Naive B cell (primary cell): ENCODE data around the gene EFNB1. TPM values are rescaled to one million over a fixed set of nuclear protein-coding genes. Genes with fewer than 3 reads are reported as not detected.

Source experiments
- ATAC-seq, 2 donors: fragments of 150-1000 bp; cut with Tn5 transposase; 2 replicates each; pipeline ENCODE4 v1.10.0; 2021; ENCODE audit warnings: low read depth in 2 of 2, mild to moderate bottlenecking in 2 of 2, moderate library complexity in 2 of 2
- DNase-seq: peaks from one replicate; pipeline ENCODE4 v3.0.0; 2022
- H3K27ac Mint-ChIP-seq, 6 donors: one replicate each; pipeline ENCODE4 v1.8.0; 2020 to 2022; ENCODE audit warnings: mild to moderate bottlenecking in 6 of 6, mixed read lengths in 6 of 6, moderate library complexity in 5 of 6, inconsistent platforms in 2 of 6
- H3K27me3 Mint-ChIP-seq, 3 donors: one replicate each; pipeline ENCODE4 v1.8.0; 2021 to 2022; ENCODE audit warnings: mixed read lengths in 3 of 3, mild to moderate bottlenecking in 1 of 3
- H3K36me3 Mint-ChIP-seq, 2 donors: one replicate each; pipeline ENCODE4 v1.8.0; 2020 to 2022; ENCODE audit warnings: mixed read lengths in 2 of 2, inconsistent platforms in 1 of 2, mild to moderate bottlenecking in 1 of 2
- H3K4me1 Mint-ChIP-seq, 3 donors: one replicate each; pipeline ENCODE4 v1.8.0; 2020 to 2022; ENCODE audit warnings: mixed read lengths in 3 of 3, inconsistent platforms in 1 of 3, mild to moderate bottlenecking in 1 of 3, moderate library complexity in 1 of 3
- H3K4me3 Mint-ChIP-seq, 8 donors: one replicate each; pipeline ENCODE4 v1.8.0; 2020 to 2022; ENCODE audit warnings: mild to moderate bottlenecking in 8 of 8, mixed read lengths in 8 of 8, moderate library complexity in 8 of 8, inconsistent platforms in 2 of 8
- H3K9me3 Mint-ChIP-seq, 7 donors: one replicate each; pipeline ENCODE4 v1.8.0; 2020 to 2022; ENCODE audit warnings: mixed read lengths in 7 of 7, mild to moderate bottlenecking in 5 of 7, inconsistent platforms in 2 of 7, moderate library complexity in 1 of 7
- polyA plus RNA-seq, 6 donors: library from polyadenylated mRNA; unstranded; fragments of 300-500 nt; fragmentation: Illumina TruSeq; gene quantifications; one replicate each; pipeline ENCODE4 v1.2.3, GENCODE V29; 2021; ENCODE audit warnings: low read depth in 6 of 6

The EFNB1 gene
- polyA plus RNA-seq, 6 donors from 2014 or later: 1.3 to 2.6 (median 2.2) TPM; not detected in 1

GRCh38 chrX:68867458-68868112, 38.8 kb downstream of the EFNB1 start:
- Mint-ChIP-seq H3K4me3 (no peak overlapping the region), H3K27me3 (no peaks in the 10 kb centered on the region), H3K9me3 (no peaks in the 10 kb centered on the region), H3K36me3 (no peaks in the 10 kb centered on the region), H3K4me1 (peaks cover 0 to 5% (median 3%) of the 10 kb centered on the region in 3 donors), H3K27ac (no peak overlapping the region)
- DNase-seq (no peak), ATAC-seq (no peak)

- no peak for DNase-seq
- Mint-ChIP-seq H3K27ac (peak overlapping the region in 1 of 6 donors; percentile 78), H3K4me3 (no peak overlapping the region), H3K4me1 (peaks cover 0 to 5% (median 3%) of the 10 kb centered on the region in 3 donors), H3K27me3 (no peaks in the 10 kb centered on the region), H3K36me3 (no peaks in the 10 kb centered on the region), H3K9me3 (no peaks in the 10 kb centered on the region)
- no peak for ATAC-seq
Observed at GRCh38 chrX:68868316-68868715, 39.5 kb downstream of the EFNB1 start.

- no peak overlapping the region for H3K4me3 Mint-ChIP-seq
- H3K27me3 Mint-ChIP-seq: peaks cover 0 to 6% (median 0%) of the 10 kb centered on the region in 3 donors
- peaks cover 0 to 5% (median 3%) of the 10 kb centered on the region in 3 donors for H3K4me1 Mint-ChIP-seq
- ATAC-seq: no peak
- no peaks in the 10 kb centered on the region for H3K36me3 Mint-ChIP-seq
- H3K27ac Mint-ChIP-seq: no peak overlapping the region
- no peak for DNase-seq
- no peaks in the 10 kb centered on the region for H3K9me3 Mint-ChIP-seq
Observed at GRCh38 chrX:68868902-68869800, 40.3 kb downstream of the EFNB1 start.

- no peak overlapping the region for H3K4me3 Mint-ChIP-seq
- H3K27me3 Mint-ChIP-seq: peaks cover 0 to 12% (median 0%) of the 10 kb centered on the region in 3 donors
- H3K4me1 Mint-ChIP-seq: peaks cover 0 to 5% (median 3%) of the 10 kb centered on the region in 3 donors
- H3K36me3 Mint-ChIP-seq: no peaks in the 10 kb centered on the region
- no peak overlapping the region for H3K27ac Mint-ChIP-seq
- ATAC-seq (no peak), DNase-seq (no peak)
- H3K9me3 Mint-ChIP-seq: no peaks in the 10 kb centered on the region
Observed at GRCh38 chrX:68870357-68870756, 41.5 kb downstream of the EFNB1 start.

- ATAC-seq (no peak), DNase-seq (no peak)
- H3K27ac Mint-ChIP-seq: no peak overlapping the region
- H3K4me3 Mint-ChIP-seq: no peak overlapping the region
- H3K36me3 Mint-ChIP-seq: no peaks in the 10 kb centered on the region
- H3K9me3 Mint-ChIP-seq: no peaks in the 10 kb centered on the region
- H3K4me1 Mint-ChIP-seq: peaks cover 0 to 5% (median 3%) of the 10 kb centered on the region in 3 donors
- peaks cover 0 to 16% (median 0%) of the 10 kb centered on the region in 3 donors for H3K27me3 Mint-ChIP-seq
Observed at GRCh38 chrX:68872171-68872570, 43.4 kb downstream of the EFNB1 start.

- no peak overlapping the region for H3K27ac Mint-ChIP-seq
- DNase-seq (no peak), ATAC-seq (no peak)
- no peaks in the 10 kb centered on the region for H3K9me3 Mint-ChIP-seq
- H3K27me3 Mint-ChIP-seq: peaks cover 0 to 16% (median 0%) of the 10 kb centered on the region in 3 donors
- peaks cover 0 to 2% (median 0%) of the 10 kb centered on the region in 3 donors for H3K4me1 Mint-ChIP-seq
- no peak overlapping the region for H3K4me3 Mint-ChIP-seq
- H3K36me3 Mint-ChIP-seq: no peaks in the 10 kb centered on the region
Observed at GRCh38 chrX:68874076-68874475, 45.3 kb downstream of the EFNB1 start.

- no peaks in the 10 kb centered on the region for H3K9me3 Mint-ChIP-seq
Observed at GRCh38 chrX:68876731-68877130, 47.9 kb downstream of the EFNB1 start.

GRCh38 chrX:68877606-68878005, 48.8 kb downstream of the EFNB1 start:
- no peaks in the 10 kb centered on the region for H3K4me1 Mint-ChIP-seq

More at GRCh38 chrX:68876731-68877130, 47.9 kb downstream of the EFNB1 start:
- no peaks in the 10 kb centered on the region for H3K4me1 Mint-ChIP-seq
- no peak for ATAC-seq
- H3K4me3 Mint-ChIP-seq: no peak overlapping the region
- H3K36me3 Mint-ChIP-seq: no peaks in the 10 kb centered on the region
- peaks cover 0 to 16% (median 0%) of the 10 kb centered on the region in 3 donors for H3K27me3 Mint-ChIP-seq
- DNase-seq: no peak
- H3K27ac Mint-ChIP-seq: no peak overlapping the region

GRCh38 chrX:68878977-68879645, 50.3 kb downstream of the EFNB1 start:
- no peak overlapping the region for H3K4me3 Mint-ChIP-seq
- H3K27me3 Mint-ChIP-seq: peaks cover 0 to 10% (median 4%) of the 10 kb centered on the region in 3 donors
- no peak overlapping the region for H3K27ac Mint-ChIP-seq

More at GRCh38 chrX:68877606-68878005, 48.8 kb downstream of the EFNB1 start:
- DNase-seq (no peak), ATAC-seq (no peak)
- Mint-ChIP-seq H3K27ac (no peak overlapping the region), H3K9me3 (no peaks in the 10 kb centered on the region), H3K4me3 (no peak overlapping the region), H3K36me3 (no peaks in the 10 kb centered on the region), H3K27me3 (peaks cover 0 to 16% (median 0%) of the 10 kb centered on the region in 3 donors)

GRCh38 chrX:68880846-68881552, 52.2 kb downstream of the EFNB1 start:
- Mint-ChIP-seq H3K4me3 (no peak overlapping the region), H3K36me3 (no peaks in the 10 kb centered on the region), H3K9me3 (no peaks in the 10 kb centered on the region), H3K27ac (no peak overlapping the region), H3K4me1 (no peaks in the 10 kb centered on the region), H3K27me3 (peaks cover 0 to 4% (median 0%) of the 10 kb centered on the region in 3 donors)
- DNase-seq (no peak), ATAC-seq (no peak)

More at GRCh38 chrX:68878977-68879645, 50.3 kb downstream of the EFNB1 start:
- Mint-ChIP-seq H3K4me1 (no peaks in the 10 kb centered on the region), H3K9me3 (no peaks in the 10 kb centered on the region), H3K36me3 (no peaks in the 10 kb centered on the region)
- DNase-seq (no peak), ATAC-seq (no peak)

GRCh38 chrX:68881911-68882310, 53.1 kb downstream of the EFNB1 start:
- Mint-ChIP-seq H3K36me3 (no peaks in the 10 kb centered on the region), H3K27me3 (peaks cover 0 to 4% (median 0%) of the 10 kb centered on the region in 3 donors), H3K4me1 (no peaks in the 10 kb centered on the region), H3K27ac (no peak overlapping the region), H3K9me3 (no peaks in the 10 kb centered on the region), H3K4me3 (no peak overlapping the region)
- DNase-seq (no peak), ATAC-seq (no peak)

GRCh38 chrX:68883800-68884199, 55.0 kb downstream of the EFNB1 start:
- Mint-ChIP-seq H3K27ac (no peak overlapping the region), H3K4me1 (no peaks in the 10 kb centered on the region), H3K9me3 (no peaks in the 10 kb centered on the region), H3K4me3 (no peak overlapping the region), H3K27me3 (peaks cover 0 to 4% (median 0%) of the 10 kb centered on the region in 3 donors), H3K36me3 (no peaks in the 10 kb centered on the region)
- DNase-seq (no peak), ATAC-seq (no peak)

GRCh38 chrX:68889249-68889648, 60.4 kb downstream of the EFNB1 start:
- Mint-ChIP-seq H3K27me3 (no peaks in the 10 kb centered on the region), H3K4me3 (no peak overlapping the region), H3K36me3 (no peaks in the 10 kb centered on the region), H3K27ac (no peak overlapping the region), H3K4me1 (peaks cover 0 to 4% (median 0%) of the 10 kb centered on the region in 3 donors), H3K9me3 (peaks cover 0 to 6% (median 0%) of the 10 kb centered on the region in 7 donors)
- peak in 1 of 2 donors; percentile 28 for ATAC-seq
- no peak for DNase-seq
